ENCODE measurements around the gene MAB21L4. TPM values are rescaled to one million over a fixed set of nuclear protein-coding genes. Genes with fewer than 3 reads are reported as not detected.

The MAB21L4 gene
- total RNA-seq, 6 experiments from 2014 or later = 3.7 to 17.0 (median 5.2) TPM

DNA sequence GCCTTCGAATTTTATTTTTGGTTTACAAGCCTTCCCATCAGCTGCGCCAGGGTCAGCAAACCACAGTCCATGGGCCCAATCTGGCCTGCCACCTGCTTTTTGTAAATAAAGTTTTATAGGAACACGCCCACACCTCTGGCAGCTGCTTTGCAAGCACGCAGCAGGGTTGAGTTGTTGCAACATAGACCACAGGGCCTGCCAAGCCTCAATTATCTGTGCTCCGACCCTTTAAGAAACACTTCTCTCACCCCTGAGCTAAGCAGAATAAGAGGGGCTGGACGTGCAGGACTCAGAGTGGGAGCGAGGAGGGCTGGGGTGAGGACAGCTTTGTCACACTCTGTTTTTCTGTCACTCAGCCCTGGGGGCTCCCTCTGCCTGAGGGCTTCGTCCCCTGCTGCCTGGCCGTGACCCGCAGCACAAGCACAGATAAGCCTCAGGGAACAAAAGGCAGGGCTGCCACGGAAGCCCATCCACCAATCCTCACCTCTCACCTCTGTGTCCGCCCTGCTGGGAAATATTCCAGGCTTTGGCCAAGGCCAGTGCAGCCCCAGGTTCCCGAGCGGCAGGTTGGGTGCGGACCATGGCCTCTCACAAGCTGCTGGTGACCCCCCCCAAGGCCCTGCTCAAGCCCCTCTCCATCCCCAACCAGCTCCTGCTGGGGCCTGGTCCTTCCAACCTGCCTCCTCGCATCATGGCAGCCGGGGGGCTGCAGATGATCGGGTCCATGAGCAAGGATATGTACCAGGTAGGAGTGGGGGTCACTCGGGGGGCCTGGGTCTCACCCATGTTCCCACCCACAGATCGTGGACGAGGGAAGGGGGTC is 27.5 kb downstream of the MAB21L4 start, which contains the start of gene AGXT:
Gene AGXT (plus strand): TSS at position 539 of the 823 bp plus-strand sequence. CDS start 42 bp downstream, at position 581.
- WGBS (ENCODE audit: insufficient coverage, low coverage, low lambda C conversion rate, missing lambda C conversion rate) = 27% methylated on average over 11 of the region's 21 CpGs
- peak; percentile 87 for TF ChIP-seq POLR2A (IDR thresholded peaks at IDR 0.05)
- TF ChIP-seq, protein P1, sequence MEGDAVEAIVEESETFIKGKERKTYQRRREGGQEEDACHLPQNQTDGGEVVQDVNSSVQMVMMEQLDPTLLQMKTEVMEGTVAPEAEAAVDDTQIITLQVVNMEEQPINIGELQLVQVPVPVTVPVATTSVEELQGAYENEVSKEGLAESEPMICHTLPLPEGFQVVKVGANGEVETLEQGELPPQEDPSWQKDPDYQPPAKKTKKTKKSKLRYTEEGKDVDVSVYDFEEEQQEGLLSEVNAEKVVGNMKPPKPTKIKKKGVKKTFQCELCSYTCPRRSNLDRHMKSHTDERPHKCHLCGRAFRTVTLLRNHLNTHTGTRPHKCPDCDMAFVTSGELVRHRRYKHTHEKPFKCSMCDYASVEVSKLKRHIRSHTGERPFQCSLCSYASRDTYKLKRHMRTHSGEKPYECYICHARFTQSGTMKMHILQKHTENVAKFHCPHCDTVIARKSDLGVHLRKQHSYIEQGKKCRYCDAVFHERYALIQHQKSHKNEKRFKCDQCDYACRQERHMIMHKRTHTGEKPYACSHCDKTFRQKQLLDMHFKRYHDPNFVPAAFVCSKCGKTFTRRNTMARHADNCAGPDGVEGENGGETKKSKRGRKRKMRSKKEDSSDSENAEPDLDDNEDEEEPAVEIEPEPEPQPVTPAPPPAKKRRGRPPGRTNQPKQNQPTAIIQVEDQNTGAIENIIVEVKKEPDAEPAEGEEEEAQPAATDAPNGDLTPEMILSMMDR (IDR thresholded peaks at IDR 0.05) = no peak
- Histone ChIP-seq H3K36me3 (peaks cover 0 to 39% (median 7%) of the 10 kb centered on the region in 4 donors), H3K4me3 (peak within 1 kb of the TSS; percentile 57 to 93 (median 92)), H3K4me1 (peaks cover 0 to 46% (median 21%) of the 10 kb centered on the region in 4 donors), H3K27me3 (no peaks in the 10 kb centered on the region), H3K27ac (peak within 1 kb of the TSS; percentile 59 to 96 (median 70)), H3K9me3 (no peaks in the 10 kb centered on the region)
- intact Hi-C loops (cut with DNase I) = no loop called here
- peak; percentile 58 to 76 (median 72) for ATAC-seq
- DNase-seq = peak; percentile 84 to 96 (median 94)

DNA sequence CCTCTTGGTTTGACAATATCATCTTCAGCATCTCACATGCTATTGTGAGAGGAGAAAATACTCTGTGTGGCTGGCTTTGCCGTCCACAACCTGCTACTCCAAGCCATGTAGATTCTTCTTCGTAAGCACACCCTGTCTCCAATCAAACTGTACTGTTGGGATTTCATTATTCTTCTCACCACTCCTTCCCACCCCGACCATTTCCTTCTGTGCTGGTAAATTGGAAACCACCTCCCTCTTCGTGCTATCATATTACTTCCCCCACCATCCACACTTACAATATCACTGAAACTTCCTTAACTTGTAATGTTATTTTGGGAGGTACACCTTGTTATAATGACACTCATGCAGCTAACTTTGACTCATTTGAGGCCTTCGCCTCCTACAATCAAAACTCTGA is 30.6 kb downstream of the MAB21L4 start:
- TF ChIP-seq, protein P1 (IDR thresholded peaks at IDR 0.05) = no peak
- TF ChIP-seq POLR2A (IDR thresholded peaks at IDR 0.05) = no peak
- Histone ChIP-seq H3K36me3 (peaks cover 0 to 11% (median 0%) of the 10 kb centered on the region in 4 donors), H3K4me1 (peaks cover 0 to 58% (median 25%) of the 10 kb centered on the region in 4 donors), H3K27ac (peak overlapping the region in 1 of 3 donors; percentile 65), H3K27me3 (no peaks in the 10 kb centered on the region), H3K9me3 (no peaks in the 10 kb centered on the region), H3K4me3 (no peak overlapping the region)
- DNase-seq (no peak), ATAC-seq (no peak)
- WGBS (ENCODE audit: insufficient coverage, low coverage, low lambda C conversion rate, missing lambda C conversion rate) = 70% methylated on average over 5 of the region's 5 CpGs
- intact Hi-C loops (cut with DNase I) = no loop called here

DNA sequence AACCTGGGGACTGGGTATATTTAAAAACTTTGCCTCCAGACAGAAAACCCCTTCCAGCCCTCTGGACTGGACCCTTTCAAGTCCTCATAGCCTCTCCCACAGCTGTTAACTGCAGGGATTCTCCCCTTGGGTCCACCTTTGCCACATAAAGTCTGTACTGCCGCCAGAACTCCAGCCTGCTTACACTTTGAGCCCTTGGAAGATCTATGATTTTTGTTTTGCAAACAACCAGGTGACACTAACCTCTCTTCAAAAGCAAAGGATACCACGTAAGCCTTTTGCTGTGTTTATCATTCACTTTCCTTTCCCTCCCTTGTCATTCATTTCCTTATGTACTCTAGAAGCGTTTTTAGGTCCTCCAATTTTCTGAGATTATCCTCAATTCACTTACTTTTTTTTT is 31.5 kb downstream of the MAB21L4 start:
- peaks cover 0 to 58% (median 25%) of the 10 kb centered on the region in 4 donors for H3K4me1 ChIP-seq
- no peak for TF ChIP-seq POLR2A (IDR thresholded peaks at IDR 0.05)
- TF ChIP-seq, protein P1 (IDR thresholded peaks at IDR 0.05) = no peak
- no peaks in the 10 kb centered on the region for H3K9me3 ChIP-seq
- peaks cover 0 to 2% (median 0%) of the 10 kb centered on the region in 4 donors for H3K36me3 ChIP-seq
- no peak overlapping the region for H3K4me3 ChIP-seq
- H3K27me3 ChIP-seq = no peaks in the 10 kb centered on the region
- intact Hi-C loops (cut with DNase I) = no loop called here
- 22% methylated on average over 3 of the region's 3 CpGs for WGBS (ENCODE audit: insufficient coverage, low coverage, low lambda C conversion rate, missing lambda C conversion rate)
- H3K27ac ChIP-seq = peak overlapping the region in 1 of 3 donors; percentile 65
- ATAC-seq (peak; percentile 57 to 69 (median 63)), DNase-seq (peak in 2 of 3 donors; percentile 70 to 79)

DNA sequence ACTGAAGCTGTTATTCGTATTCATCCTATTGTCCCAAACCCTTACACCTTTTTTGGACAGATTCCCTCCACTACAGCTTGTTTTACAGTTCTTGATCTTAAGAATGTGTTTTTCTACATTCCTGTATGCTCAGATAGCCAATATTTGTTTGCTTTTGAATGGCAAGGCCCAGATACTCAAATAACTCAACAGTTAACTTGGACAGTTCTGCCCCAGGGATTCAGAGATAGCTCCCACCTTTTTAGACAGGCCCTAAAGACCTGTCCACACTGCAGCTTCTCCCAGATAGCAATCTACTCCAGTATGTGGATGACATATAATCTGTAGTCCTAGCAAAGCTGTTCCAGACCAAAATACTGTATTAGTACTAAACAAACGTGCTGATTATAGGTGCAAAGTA is 34.4 kb downstream of the MAB21L4 start:
- Histone ChIP-seq H3K9me3 (no peaks in the 10 kb centered on the region), H3K4me1 (peaks cover 0 to 67% (median 29%) of the 10 kb centered on the region in 4 donors), H3K36me3 (no peaks in the 10 kb centered on the region), H3K27me3 (no peaks in the 10 kb centered on the region), H3K27ac (peak overlapping the region in 1 of 3 donors; percentile 13), H3K4me3 (no peak overlapping the region)
- TF ChIP-seq POLR2A (IDR thresholded peaks at IDR 0.05) = no peak
- TF ChIP-seq, protein P1 (IDR thresholded peaks at IDR 0.05) = no peak
- DNase-seq (no peak), ATAC-seq (no peak)
- intact Hi-C loops (cut with DNase I) = no loop called here
- 78% methylated on average over 2 of the region's 2 CpGs for WGBS (ENCODE audit: insufficient coverage, low coverage, low lambda C conversion rate, missing lambda C conversion rate)
